Osteoblast (primary cell): Measurements from ENCODE around the gene ZNF496. TPM values are rescaled to one million over a fixed set of nuclear protein-coding genes. Genes with fewer than 3 reads are reported as not detected.
"Not testable (repeated sequence)": the region's sequence is repeated elsewhere in the genome, so short reads cannot be mapped to it uniquely, and the experiment has no call there.

Experiments
- DNase-seq: peaks from one replicate; pipeline ENCODE4 v3.0.0; 2011; ENCODE audit warnings: low spot score, mixed read lengths; ENCODE audit not compliant: insufficient read length; ENCODE audit errors: missing footprints
- H2AFZ ChIP-seq: 2 replicates; pipeline ENCODE4 v1.6.0; 2011; ENCODE audit warnings: mild to moderate bottlenecking, low read length
- H3K27ac ChIP-seq: 2 replicates; pipeline ENCODE4 v1.5.1; 2011; ENCODE audit warnings: mild to moderate bottlenecking, low read depth, low read length, moderate library complexity
- H3K27me3 ChIP-seq: 2 replicates; pipeline ENCODE4 v1.6.0; 2012; ENCODE audit warnings: mild to moderate bottlenecking, control low read depth, inconsistent platforms, low read length, moderate library complexity; ENCODE audit not compliant: insufficient read depth
- H3K36me3 ChIP-seq: 2 replicates; pipeline ENCODE4 v1.5.1; 2011; ENCODE audit warnings: mild to moderate bottlenecking, low read length, control low read depth, moderate library complexity; ENCODE audit not compliant: insufficient read depth
- H3K4me1 ChIP-seq: 2 replicates; pipeline ENCODE4 v1.5.1; 2011; ENCODE audit warnings: mild to moderate bottlenecking, low read length, control low read depth, moderate library complexity; ENCODE audit not compliant: insufficient read depth
- H3K4me2 ChIP-seq: 2 replicates; pipeline ENCODE4 v1.6.0; 2011; ENCODE audit warnings: mild to moderate bottlenecking, low read length; ENCODE audit not compliant: insufficient read depth
- H3K4me3 ChIP-seq: fragments of 200-600 bp; sonication (generic); 3 replicates; pipeline ENCODE4 v1.5.1; 2012; ENCODE audit warnings: mild to moderate bottlenecking, low read length, inconsistent platforms; ENCODE audit not compliant: insufficient read depth
- H3K79me2 ChIP-seq: 2 replicates; pipeline ENCODE4 v1.6.0; 2012; ENCODE audit warnings: mild to moderate bottlenecking, low read length, control low read depth, inconsistent platforms; ENCODE audit not compliant: insufficient read depth
- H3K9me3 ChIP-seq: 2 replicates; pipeline ENCODE4 v1.5.1; 2011; ENCODE audit warnings: low read depth, low read length, control low read depth
- H4K20me1 ChIP-seq: 2 replicates; pipeline ENCODE4 v1.6.0; 2012; ENCODE audit warnings: mild to moderate bottlenecking, low read length, control low read depth; ENCODE audit not compliant: insufficient read depth
- total RNA-seq: library from RNA; depleted of rRNA; stranded (reverse); fragments of >200 nt; gene quantifications from 2 replicates; pipeline ENCODE4 v1.2.3, GENCODE V29; 2012
- TF ChIP-seq, protein P1 (sequence below): IDR thresholded peaks from 2 replicates; pipeline ENCODE4 v1.5.1; 2011; ENCODE audit warnings: mild to moderate bottlenecking, low read depth, low read length, moderate library complexity; ENCODE audit errors: extremely low read depth

Gene ZNF496
- total RNA-seq, 1 donor, result 29.3 TPM

DNA sequence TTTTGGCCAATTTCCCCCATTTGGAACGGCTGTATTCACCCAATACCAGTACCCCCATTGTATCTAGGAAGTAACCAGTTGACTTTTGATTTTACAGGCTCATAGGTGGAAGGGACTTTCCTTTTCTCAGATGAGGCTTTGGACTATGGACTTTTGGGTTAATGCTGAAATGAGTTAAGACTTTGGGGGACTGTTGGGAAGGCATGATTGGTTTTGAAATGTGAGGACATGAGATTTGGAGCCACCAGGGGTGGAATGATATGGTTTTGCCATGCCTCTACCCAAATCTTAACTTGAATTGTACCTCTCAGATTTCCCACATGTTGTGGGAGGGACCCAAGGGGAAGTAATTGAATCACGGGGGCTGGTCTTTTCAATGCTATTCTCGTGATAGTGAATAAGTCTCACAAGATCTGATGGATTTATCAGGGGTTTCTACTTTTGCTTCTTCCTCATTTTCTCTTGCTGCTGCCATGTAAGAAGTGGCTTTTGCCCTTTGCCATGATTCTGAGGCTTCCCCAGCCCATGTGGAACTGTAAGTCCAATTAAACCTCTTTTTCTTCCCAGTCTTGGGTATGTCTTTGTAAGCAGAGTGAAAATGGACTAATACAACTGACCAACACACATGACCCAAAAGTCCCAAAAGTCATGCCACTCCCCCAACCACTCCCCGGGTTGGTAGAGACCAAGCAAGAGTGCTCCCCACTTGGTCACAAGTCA, 35.4 kb upstream of the ZNF496 start:
- Histone ChIP-seq H3K79me2 (no peaks in the 10 kb centered on the region), H3K36me3 (no peaks in the 10 kb centered on the region), H3K9me3 (no peaks in the 10 kb centered on the region), H4K20me1 (no peaks in the 10 kb centered on the region), H3K27ac (peak overlapping the region; percentile 33), H3K4me1 (peaks cover 11% of the 10 kb centered on the region), H3K4me2 (peak overlapping the region; percentile 29), H2AFZ (no peak overlapping the region), H3K4me3 (no peak overlapping the region), H3K27me3 (no peaks in the 10 kb centered on the region)
- TF ChIP-seq, protein P1, sequence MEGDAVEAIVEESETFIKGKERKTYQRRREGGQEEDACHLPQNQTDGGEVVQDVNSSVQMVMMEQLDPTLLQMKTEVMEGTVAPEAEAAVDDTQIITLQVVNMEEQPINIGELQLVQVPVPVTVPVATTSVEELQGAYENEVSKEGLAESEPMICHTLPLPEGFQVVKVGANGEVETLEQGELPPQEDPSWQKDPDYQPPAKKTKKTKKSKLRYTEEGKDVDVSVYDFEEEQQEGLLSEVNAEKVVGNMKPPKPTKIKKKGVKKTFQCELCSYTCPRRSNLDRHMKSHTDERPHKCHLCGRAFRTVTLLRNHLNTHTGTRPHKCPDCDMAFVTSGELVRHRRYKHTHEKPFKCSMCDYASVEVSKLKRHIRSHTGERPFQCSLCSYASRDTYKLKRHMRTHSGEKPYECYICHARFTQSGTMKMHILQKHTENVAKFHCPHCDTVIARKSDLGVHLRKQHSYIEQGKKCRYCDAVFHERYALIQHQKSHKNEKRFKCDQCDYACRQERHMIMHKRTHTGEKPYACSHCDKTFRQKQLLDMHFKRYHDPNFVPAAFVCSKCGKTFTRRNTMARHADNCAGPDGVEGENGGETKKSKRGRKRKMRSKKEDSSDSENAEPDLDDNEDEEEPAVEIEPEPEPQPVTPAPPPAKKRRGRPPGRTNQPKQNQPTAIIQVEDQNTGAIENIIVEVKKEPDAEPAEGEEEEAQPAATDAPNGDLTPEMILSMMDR, result no peak
- no peak for DNase-seq

DNA sequence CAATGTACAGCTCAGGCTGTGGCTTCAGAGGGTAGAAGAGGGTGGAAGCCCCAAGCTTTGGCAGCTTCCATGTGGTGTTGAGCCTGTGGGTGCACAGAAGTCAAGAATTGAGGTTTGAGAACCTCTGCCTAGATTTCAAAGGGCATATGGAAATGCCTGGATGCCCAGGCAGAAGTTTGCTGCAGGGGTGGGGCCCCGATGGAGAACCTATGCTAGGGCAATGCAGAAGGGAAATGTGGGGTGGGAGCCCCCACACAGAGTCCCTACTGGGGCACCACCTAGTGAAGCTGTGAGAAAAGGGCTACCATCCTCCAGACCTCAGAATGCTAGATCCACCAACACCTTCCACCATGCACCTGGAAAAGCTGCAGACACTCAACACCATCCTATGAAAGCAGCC, 34.7 kb upstream of the ZNF496 start:
- H3K4me1 ChIP-seq, result peaks cover 12% of the 10 kb centered on the region
- not testable (repeated sequence) for H3K27ac ChIP-seq, H3K9me3 ChIP-seq, H3K36me3 ChIP-seq, H2AFZ ChIP-seq, H3K79me2 ChIP-seq, H3K4me2 ChIP-seq, DNase-seq, H3K27me3 ChIP-seq, H4K20me1 ChIP-seq, H3K4me3 ChIP-seq

DNA sequence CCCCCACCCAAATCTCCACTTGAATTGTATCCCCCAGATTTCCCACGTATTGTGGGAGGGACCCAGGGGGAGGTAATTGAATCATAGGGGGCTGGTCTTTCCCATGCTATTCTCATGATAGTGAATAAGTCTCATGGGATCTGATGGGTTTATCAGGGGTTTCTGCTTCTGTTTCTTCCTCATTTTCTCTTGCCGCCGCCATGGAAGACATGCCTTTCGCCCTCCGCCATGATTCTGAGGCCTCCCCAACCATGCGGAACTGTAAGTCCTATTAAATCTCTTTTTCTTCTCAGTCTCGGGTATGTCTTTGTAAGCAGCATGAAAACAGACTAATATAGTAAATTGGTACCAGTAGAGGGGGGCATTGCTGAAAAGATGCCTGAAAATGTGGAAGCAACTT, 33.4 kb upstream of the ZNF496 start:
- H3K36me3 ChIP-seq, result no peaks in the 10 kb centered on the region
- no peak for DNase-seq

DNA sequence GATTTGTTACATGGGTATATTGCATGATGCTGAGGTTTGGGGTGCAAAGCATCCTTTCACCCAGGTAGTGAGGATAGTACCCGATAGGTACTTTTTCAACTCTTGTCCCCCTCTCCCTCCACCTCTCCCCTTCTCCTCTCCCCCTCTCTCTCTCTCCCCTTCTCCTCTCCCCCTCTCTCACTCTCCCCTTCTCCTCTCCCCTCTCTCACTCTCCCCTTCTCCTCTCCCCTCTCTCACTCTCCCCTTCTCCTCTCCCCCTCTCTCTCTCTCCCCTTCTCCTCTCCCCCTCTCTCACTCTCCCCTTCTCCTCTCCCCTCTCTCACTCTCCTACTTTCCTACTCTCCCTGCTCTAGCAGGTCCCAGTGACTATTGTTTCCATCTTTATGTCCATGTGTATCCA, 31.3 kb upstream of the ZNF496 start:
- not testable (repeated sequence) for H3K27me3 ChIP-seq, H3K9me3 ChIP-seq, H3K4me3 ChIP-seq, H3K27ac ChIP-seq, DNase-seq, H2AFZ ChIP-seq, H3K79me2 ChIP-seq, H4K20me1 ChIP-seq, H3K36me3 ChIP-seq, H3K4me2 ChIP-seq
- H3K4me1 ChIP-seq, result peaks cover 39% of the 10 kb centered on the region

More for the DNA sequence above, 33.4 kb upstream of the ZNF496 start:
- no peaks in the 10 kb centered on the region for H4K20me1 ChIP-seq
- H3K4me1 ChIP-seq, result peaks cover 25% of the 10 kb centered on the region
- TF ChIP-seq, protein P1, result no peak
- no peak overlapping the region for H3K4me2 ChIP-seq
- H2AFZ ChIP-seq, result no peak overlapping the region
- no peak overlapping the region for H3K4me3 ChIP-seq
- no peak overlapping the region for H3K27ac ChIP-seq
- no peaks in the 10 kb centered on the region for H3K9me3 ChIP-seq
- H3K27me3 ChIP-seq, result no peaks in the 10 kb centered on the region
- H3K79me2 ChIP-seq, result no peaks in the 10 kb centered on the region

DNA sequence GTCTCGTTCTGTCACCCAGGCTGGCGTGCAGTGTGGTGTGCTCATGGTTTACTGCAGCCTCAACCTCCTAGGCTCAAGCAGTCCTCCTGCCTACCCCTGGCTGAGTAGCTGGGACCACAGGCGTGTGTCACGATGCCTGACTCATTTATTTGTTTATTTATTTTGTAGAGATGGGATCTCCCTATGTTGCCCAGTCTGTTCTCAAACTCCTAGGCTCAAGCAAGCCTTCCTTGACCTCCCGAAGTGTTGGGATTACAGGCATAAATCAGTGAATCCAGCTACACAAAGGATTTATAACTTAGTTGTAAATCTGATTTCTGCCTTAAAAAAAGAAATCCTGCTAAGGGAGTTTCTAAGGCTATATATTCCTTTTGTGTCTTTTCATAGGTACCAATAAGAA, 30.5 kb upstream of the ZNF496 start:
- Histone ChIP-seq H3K4me3 (no peak overlapping the region), H3K4me2 (no peak overlapping the region), H3K4me1 (peaks cover 38% of the 10 kb centered on the region), H3K79me2 (no peaks in the 10 kb centered on the region), H4K20me1 (no peaks in the 10 kb centered on the region), H3K27me3 (no peaks in the 10 kb centered on the region), H3K27ac (no peak overlapping the region), H2AFZ (no peak overlapping the region), H3K36me3 (no peaks in the 10 kb centered on the region), H3K9me3 (no peaks in the 10 kb centered on the region)
- TF ChIP-seq, protein P1, result no peak
- DNase-seq, result no peak
